Measurements from ENCODE around the gene EML4.

- TF ChIP-seq, protein P1, sequence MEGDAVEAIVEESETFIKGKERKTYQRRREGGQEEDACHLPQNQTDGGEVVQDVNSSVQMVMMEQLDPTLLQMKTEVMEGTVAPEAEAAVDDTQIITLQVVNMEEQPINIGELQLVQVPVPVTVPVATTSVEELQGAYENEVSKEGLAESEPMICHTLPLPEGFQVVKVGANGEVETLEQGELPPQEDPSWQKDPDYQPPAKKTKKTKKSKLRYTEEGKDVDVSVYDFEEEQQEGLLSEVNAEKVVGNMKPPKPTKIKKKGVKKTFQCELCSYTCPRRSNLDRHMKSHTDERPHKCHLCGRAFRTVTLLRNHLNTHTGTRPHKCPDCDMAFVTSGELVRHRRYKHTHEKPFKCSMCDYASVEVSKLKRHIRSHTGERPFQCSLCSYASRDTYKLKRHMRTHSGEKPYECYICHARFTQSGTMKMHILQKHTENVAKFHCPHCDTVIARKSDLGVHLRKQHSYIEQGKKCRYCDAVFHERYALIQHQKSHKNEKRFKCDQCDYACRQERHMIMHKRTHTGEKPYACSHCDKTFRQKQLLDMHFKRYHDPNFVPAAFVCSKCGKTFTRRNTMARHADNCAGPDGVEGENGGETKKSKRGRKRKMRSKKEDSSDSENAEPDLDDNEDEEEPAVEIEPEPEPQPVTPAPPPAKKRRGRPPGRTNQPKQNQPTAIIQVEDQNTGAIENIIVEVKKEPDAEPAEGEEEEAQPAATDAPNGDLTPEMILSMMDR (IDR thresholded peaks at IDR 0.05 in 4 of 5, conservative IDR thresholded peaks at IDR 0.05 in 1 of 5) = no peak
- TF ChIP-seq POLR2A (IDR thresholded peaks at IDR 0.05) = no peak
These were observed 17.2 kb downstream of the EML4 start for GRCh38 chr2:42186366-42186765.

All from gastrocnemius medialis (tissue), 4 donors.